ENCODE results near the gene MARVELD1. TPM values are rescaled to one million over a fixed set of nuclear protein-coding genes. Genes with fewer than 3 reads are reported as not detected.

Gene MARVELD1
- polyA plus RNA-seq, 2 of the 4 experiments (the other 2 are of a cell fraction), result 29.1 to 31.7 TPM

DNA sequence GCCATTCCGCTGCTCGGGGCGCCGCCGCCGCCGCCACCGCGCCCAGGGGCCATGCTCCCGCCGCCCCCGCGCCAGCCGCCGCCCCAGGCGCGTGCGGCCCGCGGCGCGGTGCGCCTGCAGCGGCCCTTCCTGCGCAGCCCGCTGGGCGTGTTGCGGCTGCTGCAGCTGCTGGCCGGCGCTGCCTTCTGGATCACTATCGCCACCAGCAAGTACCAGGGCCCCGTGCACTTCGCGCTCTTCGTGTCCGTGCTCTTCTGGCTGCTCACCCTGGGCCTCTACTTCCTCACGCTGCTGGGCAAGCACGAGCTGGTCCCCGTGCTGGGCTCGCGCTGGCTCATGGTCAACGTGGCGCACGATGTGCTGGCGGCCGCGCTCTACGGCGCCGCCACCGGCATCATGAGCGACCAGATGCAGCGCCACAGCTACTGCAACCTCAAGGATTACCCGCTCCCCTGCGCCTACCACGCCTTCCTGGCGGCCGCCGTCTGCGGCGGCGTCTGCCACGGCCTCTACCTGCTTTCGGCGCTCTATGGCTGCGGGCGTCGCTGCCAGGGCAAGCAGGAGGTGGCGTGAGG is 383 bp downstream of the MARVELD1 start (continued):
- peak; percentile 10; the same call in 1 of the 3 replicates for TF ChIP-seq BCL3 (IDR thresholded peaks at IDR 0.05)
- peak; percentile 72; the same call in 1 of the 2 replicates for TF ChIP-seq HOXB5 (CRISPR knock-in tag; IDR thresholded peaks at IDR 0.05)
- no peak for TF ChIP-seq ZFP36 (IDR thresholded peaks at IDR 0.05; ENCODE audit: borderline replicate concordance, partially characterized antibody)
- peak; percentile 55 for TF ChIP-seq POLR2A (IDR thresholded peaks at IDR 0.05; ENCODE audit: low read length)
- peak; percentile 92 for TF ChIP-seq E2F6 (IDR thresholded peaks at IDR 0.05; ENCODE audit: borderline replicate concordance, low read depth)
- TF ChIP-seq JUN (IDR thresholded peaks at IDR 0.05), result peak; percentile 30 to 54; a peak in 4 of 5 replicates
- 0 out of 2 replicates have a peak, but pooled peaks have one; percentile 4 for TF ChIP-seq USF2 (IDR thresholded peaks at IDR 0.05)
- no peak for TF ChIP-seq PBX3 (IDR thresholded peaks at IDR 0.05)

GRCh38 chr10:97714401-97715258 is 1.1 kb downstream of the MARVELD1 start:
- H3K4me2 ChIP-seq, result peak overlapping the region; percentile 96
- H3K4me1 ChIP-seq, result peaks cover 48% of the 10 kb centered on the region
- no peaks in the 10 kb centered on the region for H3K9me3 ChIP-seq
- H3K4me3 ChIP-seq, result peak overlapping the region; percentile 68
- peak; percentile 16; the same call in 1 of the 3 replicates for TF ChIP-seq CTCF (IDR thresholded peaks at IDR 0.05)
- no peak for TF ChIP-seq FOSL2 (IDR thresholded peaks at IDR 0.05)
- no peak for TF ChIP-seq FOSL2 (CRISPR knock-in tag; IDR thresholded peaks at IDR 0.05)
- no peak for TF ChIP-seq CBX2 (IDR thresholded peaks at IDR 0.05; ENCODE audit: borderline replicate concordance, low read depth)
- TF ChIP-seq HES2 (IDR thresholded peaks at IDR 0.05), result no peak
- no peak for TF ChIP-seq EP300 (IDR thresholded peaks at IDR 0.05)
- TF ChIP-seq RARB (CRISPR knock-in tag; IDR thresholded peaks at IDR 0.05), result no peak
- TF ChIP-seq POLR2A (IDR thresholded peaks at IDR 0.05; ENCODE audit: low read length), result peak; percentile 35
- TF ChIP-seq HOXA7 (CRISPR knock-in tag; IDR thresholded peaks at IDR 0.05), result no peak
- TF ChIP-seq POLR2AphosphoS2 (conservative IDR thresholded peaks at IDR 0.05; ENCODE audit: low read length), result no peak
- TF ChIP-seq TP53 (CRISPR knock-in tag; IDR thresholded peaks at IDR 0.05), result no peak
- TF ChIP-seq SMC3 (IDR thresholded peaks at IDR 0.05), result no peak
- TF ChIP-seq USF2 (IDR thresholded peaks at IDR 0.05), result no peak
- peak overlapping the region; percentile 94 to 95 for H3K27ac ChIP-seq
- POLR2A ChIA-PET, result interaction anchor here (0.6 to 4.1 kb wide), 11 partner anchors 10 to 305 kb away, joined by 3 to 53 read pairs (median 8); partner anchors contain the start of genes AVPI1 and ZFYVE27
- no peak for FAIRE-seq
- CTCF ChIA-PET, result interaction anchor here (1.1 to 36.9 kb wide), 5 partner anchors 4 to 154 kb away, joined by 3 to 1127 read pairs (median 1006); partner anchors contain the start of genes AVPI1, MARVELD1 and ZFYVE27
- 3% methylated on average over 24 of the region's 74 CpGs for WGBS (ENCODE audit: missing lambda C conversion rate)
- peak; percentile 51 to 69 for ATAC-seq
- peak; percentile 53 to 64 for DNase-seq (ENCODE audit: low read depth in 1 of 2, low spot score in 1 of 2)
